Measurements from ENCODE around the gene COL6A3. TPM values are rescaled to one million over a fixed set of nuclear protein-coding genes. Genes with fewer than 3 reads are reported as not detected.

COL6A3 gene
- total RNA-seq, 1 experiment from 2014 or later: 1.2 TPM

DNA sequence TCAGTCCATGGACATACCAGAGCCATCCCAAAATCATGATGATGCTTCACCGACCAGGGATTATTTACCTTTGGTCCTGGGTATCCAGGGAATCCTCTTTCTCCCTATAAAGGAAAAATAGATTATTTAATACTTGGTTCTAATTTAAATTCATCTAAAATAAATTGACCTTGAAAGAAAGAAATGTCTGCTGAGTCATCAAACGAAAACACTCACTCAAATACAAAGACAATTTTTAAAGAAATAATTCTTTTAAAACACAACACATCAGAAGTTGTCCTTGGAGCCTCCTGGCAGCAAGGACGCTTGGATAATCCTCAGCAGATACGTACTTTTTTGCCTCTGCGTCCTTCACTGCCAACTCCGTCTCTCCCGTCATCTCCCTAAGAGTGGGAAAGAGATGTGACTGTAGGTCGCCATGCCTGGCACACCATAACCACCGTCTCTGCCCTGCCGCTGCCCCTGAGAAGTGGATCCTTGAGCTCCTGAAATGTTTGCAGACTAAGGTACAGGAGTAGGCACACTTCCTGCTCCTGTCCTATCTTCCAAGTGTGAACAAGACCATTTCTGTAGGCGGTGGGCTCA lies 65.6 kb downstream of the COL6A3 start:
- ChIA-PET CTCF (no interaction called here), POLR2A (no interaction called here)
- no TSS peak for BruUV-seq (replicated peaks)

DNA sequence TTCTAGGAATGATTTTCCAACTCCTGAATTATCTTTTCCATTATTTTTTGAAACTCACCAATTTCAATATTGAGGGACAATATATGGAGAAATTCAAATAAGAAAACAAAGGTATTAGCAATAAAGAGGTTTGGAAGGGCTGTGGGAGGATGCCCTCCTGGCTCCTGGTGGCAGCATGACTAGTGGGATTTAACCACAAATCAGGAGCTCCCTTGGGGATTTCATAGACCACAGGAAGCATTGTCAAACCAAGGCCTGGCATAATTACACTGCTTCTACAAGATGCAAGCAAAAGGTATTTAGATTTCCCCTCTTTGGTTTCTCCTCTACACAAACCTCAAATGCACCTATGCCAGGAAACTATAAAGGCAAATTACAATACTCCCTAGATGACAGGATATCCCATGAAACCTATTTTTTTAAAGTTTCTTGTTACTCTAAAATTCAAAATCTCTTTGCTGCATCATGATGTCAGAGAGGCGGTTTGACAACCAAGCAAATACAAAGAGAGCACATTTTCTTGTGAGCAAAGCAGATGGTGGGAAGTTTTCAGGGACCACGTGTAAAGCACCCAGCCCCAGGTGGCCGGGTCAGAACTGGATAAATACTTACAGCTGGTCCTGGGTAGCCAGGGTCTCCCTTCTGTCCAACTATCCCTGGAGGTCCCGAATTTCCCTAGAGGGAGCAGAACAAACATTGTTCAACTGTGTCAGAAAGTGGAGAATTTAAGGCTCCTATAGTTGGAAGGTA lies 67.9 kb downstream of the COL6A3 start:
- intact Hi-C loops (cut with micrococcal nuclease): no loop called here
- H3K79me2 ChIP-seq (ENCODE audit: insufficient read depth, low read length): no peaks in the 10 kb centered on the region
- TF ChIP-seq CBX3 (IDR thresholded peaks at IDR 0.05; ENCODE audit: low read depth) (no peak), ELF1 (IDR thresholded peaks at IDR 0.05; ENCODE audit: borderline replicate concordance, low read depth) (no peak), EZH2phosphoT487 (IDR thresholded peaks at IDR 0.05; ENCODE audit: borderline replicate concordance) (no peak), JUND (IDR thresholded peaks at IDR 0.05) (no peak), CEBPB (IDR thresholded peaks at IDR 0.05; ENCODE audit: low read depth) (no peak), POLR2A (IDR thresholded peaks at IDR 0.05; ENCODE audit: borderline replicate concordance, extremely low read depth, insufficient read depth, insufficient read length) (no peak), ZFX (IDR thresholded peaks at IDR 0.05) (no peak), FOSL1 (IDR thresholded peaks at IDR 0.05; ENCODE audit: low read depth) (no peak), POLR2AphosphoS5 (IDR thresholded peaks at IDR 0.05; ENCODE audit: low read depth, low read length) (no peak), YY1 (IDR thresholded peaks at IDR 0.05; ENCODE audit: extremely low read depth, insufficient replicate concordance, low read depth, low read length) (no peak), TCF7L2 (IDR thresholded peaks at IDR 0.05; ENCODE audit: borderline replicate concordance, extremely low read depth, insufficient read depth, insufficient read length) (no peak)
- TF ChIP-seq, protein P1, sequence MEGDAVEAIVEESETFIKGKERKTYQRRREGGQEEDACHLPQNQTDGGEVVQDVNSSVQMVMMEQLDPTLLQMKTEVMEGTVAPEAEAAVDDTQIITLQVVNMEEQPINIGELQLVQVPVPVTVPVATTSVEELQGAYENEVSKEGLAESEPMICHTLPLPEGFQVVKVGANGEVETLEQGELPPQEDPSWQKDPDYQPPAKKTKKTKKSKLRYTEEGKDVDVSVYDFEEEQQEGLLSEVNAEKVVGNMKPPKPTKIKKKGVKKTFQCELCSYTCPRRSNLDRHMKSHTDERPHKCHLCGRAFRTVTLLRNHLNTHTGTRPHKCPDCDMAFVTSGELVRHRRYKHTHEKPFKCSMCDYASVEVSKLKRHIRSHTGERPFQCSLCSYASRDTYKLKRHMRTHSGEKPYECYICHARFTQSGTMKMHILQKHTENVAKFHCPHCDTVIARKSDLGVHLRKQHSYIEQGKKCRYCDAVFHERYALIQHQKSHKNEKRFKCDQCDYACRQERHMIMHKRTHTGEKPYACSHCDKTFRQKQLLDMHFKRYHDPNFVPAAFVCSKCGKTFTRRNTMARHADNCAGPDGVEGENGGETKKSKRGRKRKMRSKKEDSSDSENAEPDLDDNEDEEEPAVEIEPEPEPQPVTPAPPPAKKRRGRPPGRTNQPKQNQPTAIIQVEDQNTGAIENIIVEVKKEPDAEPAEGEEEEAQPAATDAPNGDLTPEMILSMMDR (IDR thresholded peaks at IDR 0.05 in 2 of 3, conservative IDR thresholded peaks at IDR 0.05 in 1 of 3; ENCODE audit: borderline replicate concordance in 1 of 3, insufficient read depth in 1 of 3, low read depth in 2 of 3, low read length in 2 of 3): no peak
- TF ChIP-seq, protein P2, sequence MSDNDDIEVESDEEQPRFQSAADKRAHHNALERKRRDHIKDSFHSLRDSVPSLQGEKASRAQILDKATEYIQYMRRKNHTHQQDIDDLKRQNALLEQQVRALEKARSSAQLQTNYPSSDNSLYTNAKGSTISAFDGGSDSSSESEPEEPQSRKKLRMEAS (IDR thresholded peaks at IDR 0.05): no peak
- TF ChIP-seq, protein P3, sequence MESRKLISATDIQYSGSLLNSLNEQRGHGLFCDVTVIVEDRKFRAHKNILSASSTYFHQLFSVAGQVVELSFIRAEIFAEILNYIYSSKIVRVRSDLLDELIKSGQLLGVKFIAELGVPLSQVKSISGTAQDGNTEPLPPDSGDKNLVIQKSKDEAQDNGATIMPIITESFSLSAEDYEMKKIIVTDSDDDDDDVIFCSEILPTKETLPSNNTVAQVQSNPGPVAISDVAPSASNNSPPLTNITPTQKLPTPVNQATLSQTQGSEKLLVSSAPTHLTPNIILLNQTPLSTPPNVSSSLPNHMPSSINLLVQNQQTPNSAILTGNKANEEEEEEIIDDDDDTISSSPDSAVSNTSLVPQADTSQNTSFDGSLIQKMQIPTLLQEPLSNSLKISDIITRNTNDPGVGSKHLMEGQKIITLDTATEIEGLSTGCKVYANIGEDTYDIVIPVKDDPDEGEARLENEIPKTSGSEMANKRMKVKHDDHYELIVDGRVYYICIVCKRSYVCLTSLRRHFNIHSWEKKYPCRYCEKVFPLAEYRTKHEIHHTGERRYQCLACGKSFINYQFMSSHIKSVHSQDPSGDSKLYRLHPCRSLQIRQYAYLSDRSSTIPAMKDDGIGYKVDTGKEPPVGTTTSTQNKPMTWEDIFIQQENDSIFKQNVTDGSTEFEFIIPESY (IDR thresholded peaks at IDR 0.05; ENCODE audit: extremely low read depth, insufficient replicate concordance, low read length): no peak

More for the DNA sequence above, 65.6 kb downstream of the COL6A3 start:
- no peak overlapping the region for H3K4me3 ChIP-seq (replicated peaks in 1 of 2; ENCODE audit: low read depth in 1 of 2, low read length in 2 of 2)
- H3K79me2 ChIP-seq (ENCODE audit: insufficient read depth, low read length): no peaks in the 10 kb centered on the region
- DNase-seq (ENCODE audit: low read depth, low spot score): no peak
- H3K9me2 ChIP-seq (ENCODE audit: insufficient read depth): no peaks in the 10 kb centered on the region
- H3K36me3 ChIP-seq (ENCODE audit: control insufficient read depth in 1 of 2, insufficient read depth in 2 of 2, low read length in 2 of 2): no peaks in the 10 kb centered on the region
- H3K9ac ChIP-seq (ENCODE audit: low read length): no peak overlapping the region
- RAD21 ChIA-PET (ENCODE audit: low non-redundant PET in 1 of 2, low total read pairs in 2 of 2, uncharacterized antibody in 2 of 2, unreplicated experiment in 2 of 2): no interaction called here
- no peaks in the 10 kb centered on the region for H3K4me1 ChIP-seq (ENCODE audit: control insufficient read depth in 1 of 2, insufficient read depth in 2 of 2, low read length in 2 of 2)
- TF ChIP-seq ZNF274 (IDR thresholded peaks at IDR 0.05; ENCODE audit: low read depth, low read length) (no peak), TCF7L2 (IDR thresholded peaks at IDR 0.05; ENCODE audit: borderline replicate concordance, extremely low read depth, insufficient read depth, insufficient read length) (no peak), POLR2AphosphoS5 (IDR thresholded peaks at IDR 0.05; ENCODE audit: low read depth, low read length) (no peak)
- H3K4me2 ChIP-seq (ENCODE audit: low read length): no peak overlapping the region
- H3K9me3 ChIP-seq (ENCODE audit: control insufficient read depth in 1 of 2, insufficient read depth in 1 of 2, low read depth in 1 of 2, low read length in 2 of 2): no peaks in the 10 kb centered on the region
- peaks cover 58% of the 10 kb centered on the region for H3K27me3 ChIP-seq (ENCODE audit: insufficient read depth, low read length)
- H4K20me1 ChIP-seq (ENCODE audit: insufficient read depth): no peaks in the 10 kb centered on the region
- intact Hi-C loops (cut with micrococcal nuclease): no loop called here
- ATAC-seq: no peak
- no peak overlapping the region for H3K27ac ChIP-seq (ENCODE audit: low read depth, low read length)
- no peak overlapping the region for H2AFZ ChIP-seq (ENCODE audit: low read depth, low read length, poor library complexity, severe bottlenecking)

More for the DNA sequence above, 67.9 kb downstream of the COL6A3 start:
- no TSS peak for BruUV-seq (replicated peaks)
- Histone ChIP-seq H3K27me3 (ENCODE audit: insufficient read depth, low read length) (peaks cover 35% of the 10 kb centered on the region), H3K9ac (ENCODE audit: low read length) (no peak overlapping the region), H3K4me2 (ENCODE audit: low read length) (no peak overlapping the region), H3K27ac (ENCODE audit: low read depth, low read length) (no peak overlapping the region), H2AFZ (ENCODE audit: low read depth, low read length, poor library complexity, severe bottlenecking) (no peak overlapping the region), H3K9me3 (ENCODE audit: control insufficient read depth in 1 of 2, insufficient read depth in 1 of 2, low read depth in 1 of 2, low read length in 2 of 2) (no peaks in the 10 kb centered on the region), H3K4me3 (replicated peaks in 1 of 2; ENCODE audit: low read depth in 1 of 2, low read length in 2 of 2) (no peak overlapping the region), H3K36me3 (ENCODE audit: control insufficient read depth in 1 of 2, insufficient read depth in 2 of 2, low read length in 2 of 2) (no peaks in the 10 kb centered on the region), H3K4me1 (ENCODE audit: control insufficient read depth in 1 of 2, insufficient read depth in 2 of 2, low read length in 2 of 2) (no peaks in the 10 kb centered on the region), H4K20me1 (ENCODE audit: insufficient read depth) (no peaks in the 10 kb centered on the region), H3K9me2 (ENCODE audit: insufficient read depth) (no peaks in the 10 kb centered on the region)
- ChIA-PET POLR2A (interaction anchor here (1.7 kb wide), 1 partner anchor 11 kb away, joined by 3 read pairs; no protein-coding TSS in a partner anchor), CTCF (interaction anchor here (0.6 kb wide), 1 partner anchor 592 kb away, joined by 3 read pairs; no protein-coding TSS in a partner anchor), RAD21 (ENCODE audit: low non-redundant PET in 1 of 2, low total read pairs in 2 of 2, uncharacterized antibody in 2 of 2, unreplicated experiment in 2 of 2) (no interaction called here)
- no peak for DNase-seq (ENCODE audit: low read depth, low spot score)
- no peak for ATAC-seq
